ENCODE data around the gene NFIA.

Gene NFIA

DNA sequence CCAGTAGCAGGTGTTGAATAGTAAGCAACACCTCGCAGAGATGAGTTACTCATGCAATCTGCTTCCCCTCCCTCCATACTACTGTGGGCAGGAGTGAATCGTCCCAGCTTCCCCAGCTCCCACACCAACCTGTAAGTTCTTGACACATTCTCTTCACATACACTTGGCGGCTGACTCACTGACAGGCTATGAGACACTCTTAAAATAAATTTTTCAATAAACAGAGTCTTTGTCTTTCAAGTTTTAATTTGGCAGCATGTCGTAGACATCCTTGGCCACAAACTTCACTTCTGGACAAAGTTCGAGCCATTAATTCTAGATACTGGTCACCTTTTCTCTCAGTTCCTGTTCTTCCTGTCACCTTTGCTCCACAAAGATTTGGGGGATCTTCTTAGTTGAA, 351.9 kb downstream of the NFIA start:
- Histone ChIP-seq H3K9ac (ENCODE audit: low read length) (no peak overlapping the region), H3K4me3 (ENCODE audit: low read depth in 1 of 2, low read length in 2 of 2) (no peak overlapping the region), H3K27me3 (ENCODE audit: control insufficient read depth in 1 of 2, insufficient read depth in 2 of 2, low read length in 2 of 2) (no peaks in the 10 kb centered on the region), H3K36me3 (ENCODE audit: insufficient read depth, low read length) (no peaks in the 10 kb centered on the region), H3K4me1 (ENCODE audit: insufficient read depth, low read length) (peaks cover 6% of the 10 kb centered on the region), H3K27ac (ENCODE audit: low read depth, low read length) (no peak overlapping the region), H3K9me3 (ENCODE audit: low read length) (no peaks in the 10 kb centered on the region)

DNA sequence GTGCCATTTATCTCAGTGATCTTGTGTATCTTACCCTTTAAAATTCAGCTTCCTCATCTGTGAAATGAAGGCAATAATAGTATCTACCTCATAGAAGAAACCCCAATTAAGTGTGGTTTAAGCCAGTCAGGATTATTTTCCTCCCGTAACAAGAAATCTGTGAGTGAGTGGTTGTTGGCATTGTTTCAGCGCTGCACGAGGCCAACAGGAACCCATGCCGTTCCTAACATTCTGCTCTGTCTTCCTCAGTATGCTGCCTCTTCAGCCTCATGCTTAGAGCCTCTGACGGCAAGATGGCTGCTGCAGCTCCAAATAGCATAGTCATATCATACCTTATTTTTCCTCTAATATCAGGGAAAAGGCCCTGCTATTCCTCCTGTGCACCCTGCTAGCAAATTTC, 352.9 kb downstream of the NFIA start:
- Histone ChIP-seq H3K9ac (ENCODE audit: low read length) (no peak overlapping the region), H3K36me3 (ENCODE audit: insufficient read depth, low read length) (no peaks in the 10 kb centered on the region)

DNA sequence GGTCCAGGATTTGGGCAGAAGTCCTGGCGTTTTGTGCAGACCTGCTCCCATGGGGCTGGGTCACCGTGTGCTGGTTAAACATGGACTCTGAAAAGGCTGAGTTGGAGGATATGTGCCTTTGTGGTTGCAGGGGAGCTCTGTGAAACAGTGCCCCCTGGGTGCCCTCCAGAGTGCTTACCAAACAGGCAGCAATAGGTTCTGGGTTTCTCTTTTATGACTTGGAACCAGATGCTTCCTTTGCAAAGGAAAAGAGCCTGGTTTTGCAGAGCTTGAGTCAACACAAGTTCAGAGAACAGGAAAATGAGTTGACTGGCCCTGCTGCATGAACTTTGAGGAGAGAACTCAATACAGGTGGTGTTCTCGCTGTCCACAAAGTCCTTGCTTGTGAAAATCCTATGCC, 353.7 kb downstream of the NFIA start:
- Histone ChIP-seq H3K9ac (ENCODE audit: low read length) (no peak overlapping the region), H3K36me3 (ENCODE audit: insufficient read depth, low read length) (no peaks in the 10 kb centered on the region), H3K27me3 (ENCODE audit: control insufficient read depth in 1 of 2, insufficient read depth in 2 of 2, low read length in 2 of 2) (no peaks in the 10 kb centered on the region), H3K27ac (ENCODE audit: low read depth, low read length) (no peak overlapping the region), H3K4me3 (ENCODE audit: low read depth in 1 of 2, low read length in 2 of 2) (no peak overlapping the region), H3K4me1 (ENCODE audit: insufficient read depth, low read length) (peaks cover 6% of the 10 kb centered on the region), H3K9me3 (ENCODE audit: low read length) (no peaks in the 10 kb centered on the region)

More for the DNA sequence above, 352.9 kb downstream of the NFIA start:
- Histone ChIP-seq H3K9me3 (ENCODE audit: low read length) (no peaks in the 10 kb centered on the region), H3K27ac (ENCODE audit: low read depth, low read length) (no peak overlapping the region), H3K4me1 (ENCODE audit: insufficient read depth, low read length) (peaks cover 6% of the 10 kb centered on the region), H3K27me3 (ENCODE audit: control insufficient read depth in 1 of 2, insufficient read depth in 2 of 2, low read length in 2 of 2) (no peaks in the 10 kb centered on the region), H3K4me3 (ENCODE audit: low read depth in 1 of 2, low read length in 2 of 2) (no peak overlapping the region)

DNA sequence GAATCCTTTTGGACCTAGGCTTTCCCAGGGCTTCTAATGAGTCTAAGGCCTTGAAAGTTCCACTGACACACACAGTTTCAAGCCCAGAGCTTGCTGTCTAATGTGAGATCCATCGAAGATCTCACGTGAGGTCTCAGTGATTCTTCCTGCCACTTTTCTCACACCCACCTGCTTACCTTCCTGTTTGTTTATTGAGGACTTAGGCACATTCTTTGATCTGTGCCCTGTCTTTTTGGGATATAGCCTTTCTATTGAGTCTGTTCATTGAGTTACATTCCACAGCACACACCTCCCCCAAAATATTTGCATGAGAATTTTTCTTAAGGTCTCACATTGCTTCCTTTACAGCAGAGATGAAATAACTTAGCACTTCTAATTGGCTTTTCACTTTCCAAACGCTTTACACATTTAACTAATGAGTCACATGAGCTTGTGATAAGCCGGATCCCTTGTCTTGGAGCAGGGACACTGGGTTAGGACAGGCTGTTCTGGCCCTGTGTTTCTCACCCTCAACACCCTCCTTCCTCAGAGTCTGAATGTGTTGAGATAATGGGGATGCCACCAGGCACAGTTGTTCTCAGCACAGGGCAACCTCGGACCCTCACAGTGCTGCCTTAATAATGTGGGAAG, 354.2 kb downstream of the NFIA start:
- H3K4me1 ChIP-seq (ENCODE audit: insufficient read depth, low read length): peaks cover 6% of the 10 kb centered on the region
- no peak overlapping the region for H3K27ac ChIP-seq (ENCODE audit: low read depth, low read length)
- H3K27me3 ChIP-seq (ENCODE audit: control insufficient read depth in 1 of 2, insufficient read depth in 2 of 2, low read length in 2 of 2): no peaks in the 10 kb centered on the region
- H3K9me3 ChIP-seq (ENCODE audit: low read length): no peaks in the 10 kb centered on the region
- no peak overlapping the region for H3K4me3 ChIP-seq (ENCODE audit: low read depth in 1 of 2, low read length in 2 of 2)
- no peaks in the 10 kb centered on the region for H3K36me3 ChIP-seq (ENCODE audit: insufficient read depth, low read length)
- H3K9ac ChIP-seq (ENCODE audit: low read length): no peak overlapping the region

DNA sequence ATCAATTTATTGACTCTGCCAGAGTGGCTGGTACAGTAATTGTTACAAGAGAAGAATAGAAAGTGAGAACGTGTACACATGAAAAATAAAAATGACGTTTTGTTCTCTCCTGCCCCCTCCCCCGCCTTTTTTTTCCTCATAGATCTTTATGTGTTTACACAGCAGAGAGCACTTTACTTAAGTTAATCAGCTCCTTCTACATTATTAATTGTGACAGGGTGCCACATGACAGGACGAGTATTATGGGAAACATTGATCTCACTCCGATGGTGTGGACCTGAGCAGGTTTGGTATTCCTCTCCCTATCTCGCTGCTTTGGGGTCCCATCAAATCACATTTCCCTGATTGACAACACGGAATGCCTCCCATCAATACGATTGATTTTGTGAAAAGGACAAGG, 356.9 kb downstream of the NFIA start:
- Histone ChIP-seq H3K9me3 (ENCODE audit: low read length) (no peaks in the 10 kb centered on the region), H3K4me1 (ENCODE audit: insufficient read depth, low read length) (peaks cover 16% of the 10 kb centered on the region), H3K36me3 (ENCODE audit: insufficient read depth, low read length) (no peaks in the 10 kb centered on the region), H3K27ac (ENCODE audit: low read depth, low read length) (no peak overlapping the region), H3K4me3 (ENCODE audit: low read depth in 1 of 2, low read length in 2 of 2) (no peak overlapping the region), H3K9ac (ENCODE audit: low read length) (no peak overlapping the region), H3K27me3 (ENCODE audit: control insufficient read depth in 1 of 2, insufficient read depth in 2 of 2, low read length in 2 of 2) (no peaks in the 10 kb centered on the region)

DNA sequence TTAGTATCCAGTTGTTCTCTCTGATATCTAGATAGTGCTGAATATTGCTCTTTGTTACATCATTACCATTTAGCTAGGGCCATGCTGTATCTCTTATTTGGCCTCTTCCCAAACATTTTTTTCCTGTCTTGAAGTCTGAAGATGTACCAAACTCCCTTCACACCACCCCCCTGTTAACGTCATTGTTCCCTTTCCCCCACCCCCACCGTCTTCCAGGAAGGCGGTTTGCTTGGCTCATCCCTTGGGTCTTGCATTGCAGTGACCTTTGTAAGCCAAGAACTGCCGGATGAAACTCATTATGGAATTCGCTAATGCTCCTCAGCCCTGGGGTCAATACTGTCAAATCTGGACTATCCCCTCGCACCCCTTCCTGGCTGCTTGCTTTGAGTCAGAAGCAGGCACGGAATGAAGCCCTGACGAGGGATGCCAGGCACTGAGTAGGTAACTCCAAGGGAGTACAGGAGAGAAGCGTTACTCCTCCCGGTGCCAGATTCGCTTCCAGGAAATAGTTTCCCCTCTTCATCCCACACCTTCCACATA, 359.4 kb downstream of the NFIA start:
- H3K4me1 ChIP-seq (ENCODE audit: insufficient read depth, low read length): peaks cover 36% of the 10 kb centered on the region
- H3K27ac ChIP-seq (ENCODE audit: low read depth, low read length): no peak overlapping the region
- no peaks in the 10 kb centered on the region for H3K36me3 ChIP-seq (ENCODE audit: insufficient read depth, low read length)
- H3K9me3 ChIP-seq (ENCODE audit: low read length): no peaks in the 10 kb centered on the region
- H3K9ac ChIP-seq (ENCODE audit: low read length): no peak overlapping the region
- no peak overlapping the region for H3K4me3 ChIP-seq (ENCODE audit: low read depth in 1 of 2, low read length in 2 of 2)
- H3K27me3 ChIP-seq (ENCODE audit: control insufficient read depth in 1 of 2, insufficient read depth in 2 of 2, low read length in 2 of 2): no peaks in the 10 kb centered on the region

DNA sequence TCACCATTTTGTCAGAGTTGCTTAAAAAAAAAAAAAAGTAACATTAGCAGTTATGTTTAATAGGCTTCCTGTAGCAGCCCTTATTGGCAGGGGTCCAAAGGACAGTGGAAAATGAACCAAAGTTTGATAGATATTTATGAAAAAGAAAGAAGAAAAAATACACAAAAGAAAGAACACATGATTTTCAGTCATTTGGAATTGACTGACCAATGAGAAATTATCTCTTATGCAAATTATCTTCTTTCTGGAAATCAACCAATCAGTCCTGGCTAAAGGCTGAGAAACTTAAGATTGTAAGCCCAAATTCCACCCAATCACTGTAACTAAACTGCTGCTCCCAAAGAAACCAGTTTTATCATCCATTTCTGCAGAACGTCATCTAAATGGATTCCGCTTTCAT, 360.2 kb downstream of the NFIA start:
- no peak overlapping the region for H3K4me3 ChIP-seq (ENCODE audit: low read depth in 1 of 2, low read length in 2 of 2)
- H3K9ac ChIP-seq (ENCODE audit: low read length): no peak overlapping the region
- H3K4me1 ChIP-seq (ENCODE audit: insufficient read depth, low read length): peaks cover 36% of the 10 kb centered on the region
- no peaks in the 10 kb centered on the region for H3K9me3 ChIP-seq (ENCODE audit: low read length)
- no peaks in the 10 kb centered on the region for H3K36me3 ChIP-seq (ENCODE audit: insufficient read depth, low read length)
- H3K27ac ChIP-seq (ENCODE audit: low read depth, low read length): no peak overlapping the region
- no peaks in the 10 kb centered on the region for H3K27me3 ChIP-seq (ENCODE audit: control insufficient read depth in 1 of 2, insufficient read depth in 2 of 2, low read length in 2 of 2)

DNA sequence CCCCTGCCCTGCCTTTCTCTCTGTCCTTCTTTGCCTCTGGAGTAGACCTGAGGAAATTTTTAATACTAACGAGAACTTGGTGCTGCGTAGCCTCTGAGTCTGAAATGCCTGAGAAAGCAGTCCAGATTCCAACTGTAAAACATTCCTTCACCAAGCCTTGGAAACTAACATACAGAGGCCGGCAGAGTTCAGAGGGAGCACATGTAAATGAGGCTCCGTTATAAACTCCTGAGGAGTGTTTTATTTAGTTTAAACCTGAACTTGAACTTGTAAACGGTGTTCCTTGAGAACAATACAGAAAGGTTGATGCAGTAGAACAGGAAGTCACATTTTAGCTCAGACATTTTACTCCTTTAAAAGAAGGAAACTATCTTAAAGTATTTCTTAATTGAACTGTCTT, 361.9 kb downstream of the NFIA start:
- no peaks in the 10 kb centered on the region for H3K36me3 ChIP-seq (ENCODE audit: insufficient read depth, low read length)
- no peak overlapping the region for H3K9ac ChIP-seq (ENCODE audit: low read length)
- no peaks in the 10 kb centered on the region for H3K9me3 ChIP-seq (ENCODE audit: low read length)
- peaks cover 40% of the 10 kb centered on the region for H3K4me1 ChIP-seq (ENCODE audit: insufficient read depth, low read length)
- H3K4me3 ChIP-seq (ENCODE audit: low read depth in 1 of 2, low read length in 2 of 2): no peak overlapping the region
- H3K27me3 ChIP-seq (ENCODE audit: control insufficient read depth in 1 of 2, insufficient read depth in 2 of 2, low read length in 2 of 2): no peaks in the 10 kb centered on the region
- H3K27ac ChIP-seq (ENCODE audit: low read depth, low read length): peak overlapping the region; percentile 1

DNA sequence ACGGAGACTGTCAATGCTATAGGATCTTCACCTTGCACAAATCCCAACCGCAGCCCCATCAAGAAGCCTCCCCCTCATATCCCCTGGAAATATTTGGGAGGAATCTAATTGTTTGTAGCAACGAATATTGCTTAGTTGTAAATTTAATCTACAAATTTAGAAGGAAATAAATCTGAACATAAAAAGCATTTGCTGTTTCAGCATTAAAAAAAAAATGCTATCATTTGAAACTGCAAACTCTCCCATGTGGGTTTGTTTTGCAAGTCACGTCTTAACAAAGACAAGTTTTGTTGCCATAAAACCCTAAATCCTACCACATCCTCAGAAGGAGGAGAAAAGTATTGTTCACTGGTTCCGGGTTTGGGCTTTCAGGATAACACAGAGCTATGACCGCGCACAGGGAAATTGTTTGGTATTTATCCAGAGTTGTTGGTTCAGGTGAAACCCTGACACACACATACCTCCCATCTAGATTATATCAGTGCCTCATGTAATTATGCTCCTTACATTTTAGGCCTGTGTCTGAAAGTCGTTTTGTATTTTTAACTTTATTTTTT, 363.0 kb downstream of the NFIA start:
- Histone ChIP-seq H3K36me3 (ENCODE audit: insufficient read depth, low read length) (no peaks in the 10 kb centered on the region), H3K27me3 (ENCODE audit: control insufficient read depth in 1 of 2, insufficient read depth in 2 of 2, low read length in 2 of 2) (no peaks in the 10 kb centered on the region), H3K9me3 (ENCODE audit: low read length) (no peaks in the 10 kb centered on the region), H3K27ac (ENCODE audit: low read depth, low read length) (no peak overlapping the region), H3K4me1 (ENCODE audit: insufficient read depth, low read length) (peaks cover 51% of the 10 kb centered on the region), H3K4me3 (ENCODE audit: low read depth in 1 of 2, low read length in 2 of 2) (no peak overlapping the region), H3K9ac (ENCODE audit: low read length) (no peak overlapping the region)

DNA sequence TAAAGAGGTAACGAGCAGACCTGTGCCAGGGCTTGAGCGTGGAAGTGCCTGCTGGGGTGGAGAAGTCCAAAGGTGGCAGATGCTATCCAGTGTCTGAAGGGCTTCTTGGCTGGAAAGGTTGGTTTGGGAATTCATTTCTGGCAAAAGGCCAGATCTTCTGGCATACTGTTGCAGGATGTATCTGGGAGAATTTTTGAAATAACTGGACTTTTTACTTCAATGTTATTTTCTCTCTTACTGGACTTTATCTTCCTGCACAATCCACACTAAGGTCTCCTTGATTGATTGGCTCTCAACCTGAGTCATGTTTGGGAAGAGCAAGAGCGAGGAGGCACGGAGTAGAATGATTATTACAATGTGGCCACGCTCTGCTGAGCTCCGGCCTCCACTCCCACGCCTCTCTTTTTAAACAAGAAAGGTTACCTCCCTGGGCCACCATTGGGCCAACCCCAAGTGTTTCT, 364.2 kb downstream of the NFIA start:
- H3K4me1 ChIP-seq (ENCODE audit: insufficient read depth, low read length): peaks cover 63% of the 10 kb centered on the region

DNA sequence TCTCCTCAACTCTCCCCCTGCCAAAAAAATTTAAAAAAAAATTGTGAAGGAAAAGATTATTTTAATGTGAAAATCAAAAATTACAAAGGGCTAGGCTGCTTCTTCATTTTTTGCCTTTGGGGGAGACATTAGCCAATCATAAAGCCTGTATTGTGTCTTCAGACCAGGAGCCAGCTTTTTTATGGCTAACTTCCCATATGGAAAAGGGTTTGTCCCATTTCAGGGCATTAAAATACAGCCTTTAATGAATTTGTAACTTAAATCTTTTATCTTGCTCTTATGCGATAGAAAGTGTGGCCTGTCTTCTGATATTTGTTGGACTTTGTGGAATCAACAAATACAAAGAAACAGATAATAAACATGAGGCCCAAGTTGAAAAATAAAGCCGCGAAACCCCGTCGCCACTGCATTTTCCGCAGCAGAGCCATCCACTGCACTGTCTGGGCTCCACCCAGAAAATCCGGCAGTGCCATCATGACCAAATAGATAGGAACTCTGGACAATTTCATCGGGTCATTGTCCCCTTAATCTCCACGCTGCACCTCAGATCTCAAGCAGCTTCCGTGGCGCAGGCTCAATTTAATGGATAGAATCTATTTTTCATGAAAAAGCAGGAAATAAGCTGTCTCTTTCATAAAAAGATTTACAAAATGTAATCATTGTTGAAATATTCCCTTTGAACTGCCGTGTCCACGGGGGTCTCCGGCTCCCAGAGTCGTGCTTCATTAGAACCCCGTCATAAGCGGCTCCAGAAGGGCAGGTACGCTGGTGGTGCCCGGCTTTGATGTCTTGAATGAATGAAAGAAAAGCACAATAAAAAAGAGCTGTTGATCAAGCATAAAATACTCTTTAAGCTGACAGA, 365.0 kb downstream of the NFIA start:
- Histone ChIP-seq H3K27ac (ENCODE audit: low read depth, low read length) (no peak overlapping the region), H3K4me1 (ENCODE audit: insufficient read depth, low read length) (peaks cover 69% of the 10 kb centered on the region), H3K9ac (ENCODE audit: low read length) (no peak overlapping the region), H3K36me3 (ENCODE audit: insufficient read depth, low read length) (no peaks in the 10 kb centered on the region), H3K4me3 (ENCODE audit: low read depth in 1 of 2, low read length in 2 of 2) (no peak overlapping the region), H3K9me3 (ENCODE audit: low read length) (no peaks in the 10 kb centered on the region), H3K27me3 (ENCODE audit: control insufficient read depth in 1 of 2, insufficient read depth in 2 of 2, low read length in 2 of 2) (no peaks in the 10 kb centered on the region)

More for the DNA sequence above, 364.2 kb downstream of the NFIA start:
- Histone ChIP-seq H3K4me3 (ENCODE audit: low read depth in 1 of 2, low read length in 2 of 2) (no peak overlapping the region), H3K36me3 (ENCODE audit: insufficient read depth, low read length) (no peaks in the 10 kb centered on the region), H3K9ac (ENCODE audit: low read length) (no peak overlapping the region), H3K27ac (ENCODE audit: low read depth, low read length) (no peak overlapping the region), H3K27me3 (ENCODE audit: control insufficient read depth in 1 of 2, insufficient read depth in 2 of 2, low read length in 2 of 2) (no peaks in the 10 kb centered on the region), H3K9me3 (ENCODE audit: low read length) (no peaks in the 10 kb centered on the region)

Measured in muscle layer of colon (tissue), 2 donors.